DND-41 (cell line): ENCODE results near the gene TTC39B.

Experiments used
- CTCF ChIP-seq: IDR thresholded peaks from 2 replicates; pipeline ENCODE4 v1.5.1; 2012; ENCODE audit warnings: borderline replicate concordance, low read length, moderate library complexity, mild to moderate bottlenecking; ENCODE audit not compliant: poor library complexity, severe bottlenecking; ENCODE audit errors: extremely low read depth
- EZH2 ChIP-seq: IDR thresholded peaks from 3 replicates; pipeline ENCODE4 v1.6.1; 2012; ENCODE audit warnings: borderline replicate concordance, low read depth, mild to moderate bottlenecking, moderate library complexity, low read length, inconsistent platforms; ENCODE audit not compliant: severe bottlenecking

GRCh38 chr9:15353892-15354291 lies 46.9 kb upstream of the TTC39B start:
- TF ChIP-seq CTCF (no peak), EZH2 (no peak)
